Stimulated activated CD4-positive, alpha-beta T cell treated with anti-CD3 and anti-CD28 coated beads, Interleukin-12 subunit alpha, Interleukin-12 subunit beta, amount 100 ng/mL, for 24 hours (primary cell): ENCODE data around the gene CAPN5.

Experiments
- DNase-seq, 2 experiments: peaks; one replicate each; pipeline ENCODE4 v3.0.0-alpha.2; 2020; ENCODE audit warnings: low read depth in 2 of 2

Gene CAPN5

DNA sequence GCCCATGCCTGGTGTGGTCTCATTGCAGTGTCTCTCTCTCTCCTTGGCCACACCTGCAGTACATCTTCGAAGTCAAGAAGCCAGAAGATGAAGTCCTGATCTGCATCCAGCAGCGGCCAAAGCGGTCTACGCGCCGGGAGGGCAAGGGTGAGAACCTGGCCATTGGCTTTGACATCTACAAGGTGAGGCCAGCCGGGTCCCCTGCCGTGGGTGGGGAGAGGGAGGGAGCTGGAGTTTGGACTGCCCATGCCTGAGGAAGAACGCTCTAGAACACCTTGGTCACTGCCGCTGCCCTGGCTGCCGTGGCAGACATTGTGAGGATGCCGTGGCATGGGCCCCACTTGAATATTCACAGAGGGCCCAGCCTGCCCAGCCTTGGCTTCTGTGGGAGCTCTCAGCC lies 52.2 kb downstream of the CAPN5 start:
- no peak for DNase-seq

- DNase-seq = no peak
Measured at GRCh38 chr11:77119531-77119936, 52.8 kb downstream of the CAPN5 start.

DNA sequence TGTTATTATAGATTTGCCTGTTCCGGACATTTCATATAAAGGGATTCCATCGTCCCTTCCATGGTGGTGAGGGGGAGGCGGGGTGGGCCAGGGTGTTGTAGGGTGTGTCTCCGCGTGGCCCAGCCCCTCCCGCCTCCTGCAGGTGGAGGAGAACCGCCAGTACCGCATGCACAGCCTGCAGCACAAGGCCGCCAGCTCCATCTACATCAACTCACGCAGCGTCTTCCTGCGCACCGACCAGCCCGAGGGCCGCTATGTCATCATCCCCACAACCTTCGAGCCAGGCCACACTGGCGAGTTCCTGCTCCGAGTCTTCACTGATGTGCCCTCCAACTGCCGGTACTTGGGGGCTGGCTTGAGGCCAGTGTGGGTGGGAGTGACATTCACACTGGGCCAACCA lies 53.8 kb downstream of the CAPN5 start:
- DNase-seq = no peak

DNA sequence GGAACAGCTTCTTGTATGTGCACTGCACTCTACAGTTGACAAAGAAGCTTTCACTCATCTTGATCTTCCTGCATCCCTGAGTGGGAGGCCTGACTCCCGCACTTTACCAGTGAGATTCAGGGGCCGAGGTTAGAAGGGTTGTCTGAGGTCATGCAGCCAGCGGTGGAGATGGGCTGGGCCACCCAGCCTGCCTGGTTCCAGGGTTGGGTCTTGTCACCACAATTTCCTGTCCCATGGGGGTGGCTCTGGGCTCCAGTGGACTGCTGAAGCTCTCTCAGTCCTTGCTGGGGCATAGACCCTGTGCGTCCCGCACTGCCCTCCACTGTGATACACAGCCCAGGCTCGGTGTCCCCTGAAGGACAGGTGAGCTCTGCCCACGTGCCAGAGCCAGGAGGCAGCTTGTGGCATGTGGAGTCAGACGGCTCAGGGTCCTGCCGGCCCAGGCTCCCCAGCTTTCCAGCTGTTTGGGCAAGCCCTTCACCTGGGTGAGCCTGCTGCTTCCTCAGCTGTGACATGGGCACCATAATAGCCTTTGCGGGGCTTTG lies 54.4 kb downstream of the CAPN5 start:
- no peak for DNase-seq

- DNase-seq = no peak
Measured at GRCh38 chr11:77121876-77122575, 55.3 kb downstream of the CAPN5 start.

DNA sequence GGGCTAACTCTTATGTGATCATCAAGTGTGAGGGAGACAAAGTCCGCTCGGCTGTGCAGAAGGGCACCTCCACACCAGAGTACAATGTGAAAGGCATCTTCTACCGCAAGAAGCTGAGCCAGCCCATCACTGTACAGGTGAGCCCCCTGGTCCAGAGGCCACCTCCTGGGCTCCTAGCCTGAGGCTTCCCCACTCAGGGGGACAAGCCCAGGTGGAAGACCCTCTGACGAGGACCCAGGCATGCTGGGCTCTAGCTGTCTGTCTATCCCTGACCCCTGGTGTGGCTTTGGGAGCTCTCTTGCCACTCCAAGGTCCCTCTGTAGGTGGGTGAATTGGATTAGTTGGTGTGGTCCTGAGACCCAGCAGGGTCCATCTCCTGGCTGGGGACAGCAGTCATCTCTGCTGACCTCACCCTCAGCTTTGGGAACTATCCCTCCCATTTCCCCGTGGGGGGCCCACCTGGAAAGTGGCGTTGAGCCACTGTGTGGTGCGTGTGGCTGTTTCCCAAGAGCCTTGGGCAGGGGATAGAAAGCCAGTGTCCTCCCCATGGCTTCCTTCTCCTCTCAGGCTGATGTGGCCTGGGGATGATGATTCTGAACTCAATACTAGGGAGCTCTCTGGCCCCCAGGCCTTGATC lies 55.9 kb downstream of the CAPN5 start:
- DNase-seq = no peak

- no peak for DNase-seq
Measured at GRCh38 chr11:77123591-77123990, 56.8 kb downstream of the CAPN5 start.

DNA sequence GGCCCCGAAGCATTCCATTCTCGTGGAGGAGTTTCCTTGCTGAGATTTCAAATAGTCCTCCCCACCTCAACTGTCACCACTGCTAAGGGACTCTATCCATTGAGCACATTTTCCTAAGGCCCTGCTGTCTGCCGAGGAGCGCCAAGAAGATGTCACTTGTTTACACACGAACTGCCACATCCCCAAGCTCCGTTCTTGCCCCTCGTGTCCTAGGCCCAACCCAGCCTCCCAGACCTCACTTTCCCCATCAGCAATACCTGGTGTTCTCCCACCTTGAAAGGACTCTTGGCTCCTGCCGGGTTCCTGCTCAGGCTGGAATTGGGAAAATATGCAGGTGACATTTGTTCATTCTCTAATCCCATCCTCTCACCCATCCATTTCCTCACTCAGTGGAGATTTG lies 57.3 kb downstream of the CAPN5 start:
- DNase-seq = no peak

DNA sequence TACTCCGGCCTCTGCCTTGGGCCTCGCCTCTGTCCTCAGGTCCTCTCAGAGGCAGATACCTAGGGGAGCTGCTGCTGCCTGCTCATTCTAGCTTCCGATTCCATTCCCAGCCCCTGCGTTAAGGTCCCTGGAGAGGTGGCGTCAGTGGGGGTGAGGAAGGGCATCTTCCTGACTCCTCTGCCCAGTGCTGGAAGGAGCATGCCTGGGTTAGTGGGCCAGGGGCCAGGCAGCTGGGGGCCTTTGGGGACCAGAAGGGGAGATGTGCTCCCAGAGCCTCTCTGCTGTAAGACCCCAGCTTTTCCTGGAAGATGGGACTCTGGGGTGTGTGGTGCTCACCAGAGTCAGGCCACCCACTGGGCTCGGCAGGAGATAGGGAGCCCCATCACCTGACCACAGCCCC lies 57.7 kb downstream of the CAPN5 start:
- no peak for DNase-seq

GRCh38 chr11:77125191-77125590 lies 58.4 kb downstream of the CAPN5 start:
- DNase-seq = no peak

DNA sequence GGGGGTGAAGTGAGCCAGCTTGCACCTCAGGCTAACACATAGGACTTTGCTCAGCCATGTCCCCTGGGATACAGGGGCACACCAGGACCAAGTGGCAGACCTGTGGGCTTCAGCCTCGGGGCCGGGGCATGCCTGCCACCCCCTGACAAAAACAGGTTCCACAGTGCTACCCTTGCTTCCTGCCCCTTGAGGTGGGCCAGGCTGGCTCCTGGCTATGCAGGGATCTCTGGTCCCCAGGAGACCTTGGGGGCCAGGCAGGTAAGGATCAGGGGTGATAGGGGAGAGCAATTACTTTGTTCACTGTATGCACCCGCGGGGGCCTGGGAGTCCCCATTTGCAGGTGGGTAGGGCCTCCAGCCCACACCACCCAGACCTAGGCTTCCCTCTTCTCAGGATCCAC lies 58.9 kb downstream of the CAPN5 start:
- no peak for DNase-seq

- no peak for DNase-seq
Measured at GRCh38 chr11:77126156-77126775, 59.5 kb downstream of the CAPN5 start.

DNA sequence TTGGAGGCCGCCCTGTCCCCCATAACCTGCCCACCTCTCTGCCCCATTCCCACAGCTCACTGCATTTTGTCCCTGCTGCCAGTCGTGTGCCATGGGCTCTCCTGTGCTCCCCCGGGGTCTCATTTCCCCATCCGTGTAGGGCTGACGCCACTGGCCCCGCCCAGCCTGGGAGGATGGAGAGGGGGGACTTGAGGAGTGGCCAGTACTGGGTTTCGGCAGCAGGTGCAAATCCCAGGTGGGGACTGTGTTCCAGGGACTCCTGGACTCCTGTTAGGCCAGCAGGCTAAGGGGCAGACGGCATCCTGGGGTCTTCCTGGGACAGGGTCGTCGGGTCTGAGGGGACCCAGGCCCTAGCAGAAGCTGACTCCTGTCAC lies 60.1 kb downstream of the CAPN5 start:
- DNase-seq = no peak

- peak in 1 of 2 experiments; percentile 47 for DNase-seq
Measured at GRCh38 chr11:77127235-77127911, 60.6 kb downstream of the CAPN5 start.

DNA sequence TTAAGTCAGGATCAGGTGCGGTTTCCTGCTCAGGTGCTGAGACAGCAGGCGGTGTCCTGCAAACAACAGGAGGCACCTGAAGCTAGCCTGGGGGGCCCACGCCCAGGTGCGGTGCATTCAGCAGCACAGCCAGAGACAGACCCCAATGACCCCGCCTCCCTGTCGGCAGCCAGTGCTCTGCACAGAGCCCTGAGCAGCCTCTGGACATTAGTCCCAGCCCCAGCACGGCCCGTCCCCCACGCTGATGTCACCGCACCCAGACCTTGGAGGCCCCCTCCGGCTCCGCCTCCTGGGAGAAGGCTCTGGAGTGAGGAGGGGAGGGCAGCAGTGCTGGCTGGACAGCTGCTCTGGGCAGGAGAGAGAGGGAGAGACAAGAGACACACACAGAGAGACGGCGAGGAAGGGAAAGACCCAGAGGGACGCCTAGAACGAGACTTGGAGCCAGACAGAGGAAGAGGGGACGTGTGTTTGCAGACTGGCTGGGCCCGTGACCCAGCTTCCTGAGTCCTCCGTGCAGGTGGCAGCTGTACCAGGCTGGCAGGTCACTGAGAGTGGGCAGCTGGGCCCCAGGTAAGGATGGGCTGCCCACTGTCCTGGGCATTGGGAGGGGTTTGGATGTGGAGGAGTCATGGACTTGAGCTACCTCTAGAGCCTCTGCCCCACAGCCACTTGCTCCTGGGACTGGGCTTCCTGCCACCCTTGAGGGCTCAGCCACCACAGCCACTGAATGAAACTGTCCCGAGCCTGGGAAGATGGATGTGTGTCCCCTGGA lies 61.3 kb downstream of the CAPN5 start, which contains the start of gene MYO7A:
MYO7A (plus strand) TSS at position 327 of the 772 bp plus-strand sequence. CDS start 2,389 bp downstream, outside the sequence.
- no peak for DNase-seq

GRCh38 chr11:77129069-77129841 lies 62.5 kb downstream of the CAPN5 start:
- DNase-seq = no peak

- DNase-seq = no peak
Measured at GRCh38 chr11:77129842-77130756, 63.3 kb downstream of the CAPN5 start.

GRCh38 chr11:77130763-77131513 lies 64.2 kb downstream of the CAPN5 start:
- no peak for DNase-seq

DNA sequence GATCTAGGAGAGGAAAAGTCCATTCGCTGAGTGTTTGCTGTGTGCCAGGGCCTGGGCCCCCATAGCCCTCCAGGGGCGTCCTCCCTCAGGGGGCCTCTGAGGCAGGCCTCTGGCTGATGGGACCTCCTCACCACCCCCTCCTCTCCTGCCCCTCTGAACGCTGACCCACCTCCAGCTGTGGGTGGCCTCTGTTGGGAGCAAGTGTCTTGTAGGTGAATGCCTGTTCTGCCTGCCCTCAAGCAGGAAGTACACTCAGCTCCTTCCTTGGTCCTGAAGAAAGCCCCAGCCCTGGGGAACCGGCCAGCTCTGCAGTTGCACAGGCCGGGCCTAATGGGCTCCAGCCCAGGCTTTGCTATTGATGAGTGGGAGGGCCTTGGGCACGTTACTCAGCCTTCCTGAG lies 64.8 kb downstream of the CAPN5 start:
- no peak for DNase-seq
